ENCODE results near the gene SOWAHB.

- TF ChIP-seq CTCF (IDR thresholded peaks at IDR 0.05) (no peak), EZH2 (IDR thresholded peaks at IDR 0.05; ENCODE audit: borderline replicate concordance, insufficient read depth, low read depth, low read length, poor library complexity, severe bottlenecking) (no peak)
These were observed 23.8 kb downstream of the SOWAHB start for GRCh38 chr4:76874176-76874575.

Data from B cell (primary cell).